Measurements from ENCODE around the gene ABHD11. TPM values are rescaled to one million over a fixed set of nuclear protein-coding genes. Genes with fewer than 3 reads are reported as not detected.
A peak's percentile ranks its signal among the peaks of the same experiment; 100 is the strongest.

The ABHD11 gene
- total and polyA plus RNA-seq, 2 donors (not counting 1 experiment from before 2014, with no cell fraction given), result 23.2 to 26.2 TPM

GRCh38 chr7:73719806-73720169, 18.8 kb downstream of the ABHD11 start:
- Histone ChIP-seq H3K9ac (ENCODE audit: low read length) (peak overlapping the region; percentile 51), H3K4me2 (replicated peaks; ENCODE audit: low read depth, low read length, poor library complexity, severe bottlenecking) (peak overlapping the region; percentile 97), H3K4me3 (ENCODE audit: control extremely low read depth in 1 of 5, extremely low read depth in 1 of 5, insufficient read depth in 1 of 5, low read depth in 2 of 5, low read length in 4 of 5) (peak overlapping the region in 3 of 5 experiments; percentile 43 to 55 (median 48)), H3K36me3 (replicated peaks in 1 of 2; ENCODE audit: control extremely low read depth in 1 of 2, control insufficient read depth in 1 of 2, extremely low read depth in 1 of 2, insufficient read depth in 2 of 2, low read length in 1 of 2) (no peaks in the 10 kb centered on the region), H3K27me3 (replicated peaks in 1 of 4; ENCODE audit: control extremely low read depth in 1 of 4, control insufficient read depth in 3 of 4, insufficient read depth in 4 of 4, low read length in 3 of 4) (peaks cover 0 to 55% (median 25%) of the 10 kb centered on the region in 4 experiments), H3K9me3 (ENCODE audit: control extremely low read depth in 1 of 3, control insufficient read depth in 2 of 3, insufficient read depth in 1 of 3, low read length in 2 of 3) (peaks cover 0 to 11% (median 0%) of the 10 kb centered on the region in 3 donors), H3K27ac (ENCODE audit: low read length in 2 of 2) (no peak overlapping the region), H4K20me1 (ENCODE audit: control insufficient read depth, insufficient read depth, low read length, poor library complexity, severe bottlenecking) (peaks cover 12% of the 10 kb centered on the region), H2AFZ (ENCODE audit: insufficient read depth, low read depth, low read length, poor library complexity, severe bottlenecking) (no peak overlapping the region), H3K79me2 (ENCODE audit: control insufficient read depth, insufficient read depth, low read length) (no peaks in the 10 kb centered on the region), H3K4me1 (ENCODE audit: control insufficient read depth in 2 of 2, insufficient read depth in 2 of 2, low read length in 2 of 2) (peaks cover 25 to 31% of the 10 kb centered on the region in 2 donors)
- ATAC-seq (ENCODE audit: low read depth) (no peak), DNase-seq (no peak)
- TF ChIP-seq CTCF (IDR thresholded peaks at IDR 0.05), result no peak
- TF ChIP-seq EZH2 (IDR thresholded peaks at IDR 0.05; ENCODE audit: borderline replicate concordance, insufficient read depth, low read depth, low read length, poor library complexity, severe bottlenecking), result no peak
- ChIA-PET CTCF (interaction anchor here (1.2 to 1.6 kb wide), 3 partner anchors 12 to 113 kb away, joined by 5 to 6 read pairs (median 5); partner anchors contain the start of gene ABHD11), POLR2A (interaction anchor here (0.9 kb wide), 1 partner anchor 123 kb away, joined by 5 read pairs; no protein-coding TSS in a partner anchor)
- Mint-ChIP-seq H3K4me1 (peaks cover 20% of the 10 kb centered on the region), H3K27me3 (peaks cover 27% of the 10 kb centered on the region), H3K9me3 (ENCODE audit: insufficient read depth) (no peaks in the 10 kb centered on the region), H3K4me3 (peak overlapping the region; percentile 82), H3K27ac (peak overlapping the region; percentile 37)
- 14% methylated on average over 14 of the region's 16 CpGs for WGBS (ENCODE audit: insufficient coverage)
- intact Hi-C loops (cut with micrococcal nuclease), result loop anchor here (1.0 to 5.0 kb wide), 5 partner anchors 12 to 141 kb away; partner anchors contain the start of genes ABHD11, BUD23, DNAJC30 and TBL2
